Activated T-cell treated with anti-CD3 and anti-CD28 coated beads for 48 hours (primary cell): Measurements from ENCODE around the gene C5.
"Not testable (repeated sequence)": the region's sequence is repeated elsewhere in the genome, so short reads cannot be mapped to it uniquely, and the experiment has no call there.

Source experiments
- DNase-seq: peaks from one replicate; pipeline ENCODE4 v3.0.0-alpha.2; 2020; ENCODE audit warnings: low read depth

C5 gene

GRCh38 chr9:121048175-121048574 is 1.9 kb downstream of the C5 start:
- DNase-seq = no peak

- DNase-seq = no peak
Observed at GRCh38 chr9:121038804-121039203, 11.3 kb downstream of the C5 start.

- no peak for DNase-seq
Observed at GRCh38 chr9:121038362-121038761, 11.7 kb downstream of the C5 start.

DNA sequence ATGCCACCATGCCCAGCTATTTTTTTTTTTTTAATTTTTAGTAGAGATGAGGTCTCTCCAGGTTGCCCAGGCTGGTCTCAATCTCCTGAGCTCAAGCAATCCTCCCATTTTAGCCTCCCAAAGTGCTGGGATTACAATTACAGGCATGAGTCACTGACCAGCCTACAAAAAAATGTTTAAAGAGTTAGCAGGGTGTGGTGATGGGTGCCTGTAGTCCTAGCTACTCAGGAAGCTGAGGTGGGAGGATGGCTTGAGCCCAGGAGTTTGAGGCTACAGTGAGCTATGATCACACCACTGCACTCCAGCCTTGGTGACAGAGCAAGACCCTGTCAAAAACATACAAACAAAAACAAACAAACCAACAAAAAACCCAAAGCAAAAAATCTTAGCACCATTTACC is 14.4 kb downstream of the C5 start:
- not testable (repeated sequence) for DNase-seq

DNA sequence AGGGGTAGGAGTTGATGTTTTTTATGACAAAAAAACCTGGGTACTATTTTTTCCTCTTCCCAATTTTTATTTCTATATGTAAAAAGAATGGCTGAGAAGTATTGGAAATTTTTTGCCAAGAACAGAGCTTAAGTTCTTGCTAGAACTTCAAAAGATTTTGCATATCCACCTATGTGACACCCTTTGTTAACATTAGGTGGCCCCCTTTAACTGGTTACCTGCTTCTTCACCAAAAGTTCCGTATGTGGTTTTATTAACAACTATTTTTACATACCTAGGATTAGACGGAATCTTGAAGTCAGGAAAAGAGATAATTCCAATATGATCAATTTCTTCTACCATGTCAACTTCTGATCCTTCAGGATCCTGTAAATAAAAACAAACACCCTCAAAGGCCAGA is 15.5 kb downstream of the C5 start:
- no peak for DNase-seq

GRCh38 chr9:121029469-121029868 is 20.6 kb downstream of the C5 start:
- no peak for DNase-seq

GRCh38 chr9:121028285-121028684 is 21.8 kb downstream of the C5 start:
- not testable (repeated sequence) for DNase-seq

DNA sequence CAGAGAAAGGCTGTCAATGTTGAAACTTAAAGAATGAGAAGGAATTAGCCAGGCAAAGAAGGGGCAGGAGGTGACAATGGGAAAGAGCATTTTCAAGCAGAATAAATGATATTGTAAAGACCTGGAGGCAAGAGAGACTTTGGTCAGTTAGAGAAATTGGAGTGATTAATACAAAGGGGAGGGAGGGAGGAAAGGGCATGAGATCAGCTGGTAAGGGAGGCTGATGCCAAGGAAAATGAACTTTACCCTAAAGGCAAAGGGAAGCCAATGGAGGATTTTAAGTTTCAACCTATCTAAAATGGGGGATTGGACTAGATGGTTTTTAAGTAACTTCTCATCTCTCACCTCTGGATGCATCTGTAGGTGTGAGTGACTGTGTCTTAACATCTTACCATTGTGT is 23.3 kb downstream of the C5 start:
- DNase-seq = no peak

DNA sequence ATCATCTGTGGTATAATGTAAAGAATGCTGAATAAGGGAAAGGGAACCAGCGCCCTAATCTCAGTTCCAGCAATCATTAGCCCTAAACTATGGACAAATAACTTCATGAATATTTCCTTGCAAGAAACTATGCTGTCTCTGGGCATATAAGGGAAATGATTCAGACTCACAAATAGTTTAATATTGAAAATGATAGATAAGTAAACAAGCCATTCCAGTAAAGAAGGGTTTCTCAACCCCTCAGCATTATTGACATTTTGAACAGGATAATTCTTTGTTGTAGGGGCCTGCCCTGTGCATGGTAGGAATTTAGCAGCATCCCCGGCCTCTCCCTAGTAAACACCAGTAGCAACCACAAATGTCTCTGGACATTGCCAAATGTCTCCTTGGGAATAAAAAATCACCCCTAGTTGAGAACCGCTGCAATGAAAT is 23.8 kb downstream of the C5 start:
- no peak for DNase-seq

GRCh38 chr9:121024237-121024636 is 25.8 kb downstream of the C5 start:
- DNase-seq = no peak

DNA sequence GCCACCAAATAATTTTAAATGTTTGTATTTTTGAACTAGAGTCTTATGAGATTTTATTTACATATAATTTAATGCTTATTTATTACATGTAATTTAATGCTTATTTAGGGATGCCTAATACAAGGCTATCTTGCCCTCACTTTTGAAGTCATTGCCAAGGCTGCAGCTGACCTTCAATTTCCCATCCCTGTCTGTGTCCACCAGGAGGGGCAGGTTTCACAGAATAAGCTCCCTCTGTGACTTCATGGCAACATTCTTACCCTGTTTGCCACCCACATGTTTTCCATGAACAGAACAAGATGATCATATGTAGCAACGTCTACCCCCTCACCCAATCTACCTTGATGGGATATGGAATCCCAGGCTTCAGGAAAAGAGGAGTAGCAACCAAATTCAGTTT is 27.0 kb downstream of the C5 start:
- no peak for DNase-seq

- no peak for DNase-seq
Observed at GRCh38 chr9:121021301-121021700, 28.8 kb downstream of the C5 start.

DNA sequence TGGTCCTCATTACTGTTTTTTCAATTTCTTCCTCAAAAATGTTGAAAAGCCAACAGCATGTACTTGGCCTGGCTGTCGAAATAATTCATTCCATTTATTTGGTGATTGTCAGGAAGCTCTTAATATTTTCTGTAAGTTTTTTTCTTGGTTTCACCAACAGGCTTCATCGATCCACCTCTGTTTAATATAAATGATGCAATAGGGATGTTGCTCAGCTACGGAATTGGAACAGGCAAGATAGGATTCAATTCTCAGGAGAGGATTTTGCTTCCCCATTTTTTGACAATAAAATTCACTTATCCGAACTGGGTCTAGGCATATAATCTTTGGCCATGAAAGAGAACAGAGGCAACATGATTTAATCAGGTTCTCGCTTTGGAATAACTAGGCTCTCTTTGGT is 30.8 kb downstream of the C5 start:
- no peak for DNase-seq

- DNase-seq = no peak
Observed at GRCh38 chr9:121013911-121014310, 36.2 kb downstream of the C5 start.

DNA sequence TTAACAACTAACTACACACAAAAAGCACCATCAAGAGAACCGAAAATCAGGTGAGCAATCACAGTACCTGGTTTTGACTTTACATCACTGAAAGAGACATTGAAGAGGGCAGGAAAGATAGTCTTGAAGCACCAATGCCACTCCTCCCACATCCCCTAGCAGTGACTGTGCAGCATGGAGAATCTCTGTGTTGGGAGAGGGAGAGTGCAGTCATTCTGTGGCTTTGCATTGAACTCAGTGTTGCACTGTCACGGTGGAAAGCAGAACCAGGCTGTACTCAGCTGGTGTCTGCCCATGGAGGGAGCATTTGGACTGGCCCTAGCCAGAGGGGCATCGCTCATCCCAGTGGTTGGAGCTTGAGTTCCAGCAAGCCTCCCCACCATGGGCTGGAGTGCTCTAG is 40.4 kb downstream of the C5 start:
- DNase-seq = no peak

- no peak for DNase-seq
Observed at GRCh38 chr9:120999317-120999716, 50.8 kb downstream of the C5 start.

DNA sequence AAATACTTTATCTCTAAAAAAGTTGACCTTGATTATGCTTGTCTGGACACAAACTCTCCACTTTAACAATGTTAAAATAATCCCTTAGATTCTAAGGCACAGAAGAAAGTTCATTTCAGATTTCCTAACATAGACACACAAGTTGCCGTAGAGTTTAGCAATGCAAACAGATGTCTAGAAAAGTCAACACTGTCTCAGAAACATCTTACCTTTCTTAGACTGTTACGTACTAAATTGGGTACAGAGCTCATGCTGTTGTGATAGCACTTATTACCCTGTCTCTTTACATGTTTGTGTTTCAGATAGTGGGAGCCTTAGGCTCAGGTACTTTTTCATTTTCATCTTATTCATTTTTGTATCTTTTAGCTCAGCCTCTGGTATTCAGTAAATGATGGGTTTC is 52.0 kb downstream of the C5 start:
- no peak for DNase-seq

DNA sequence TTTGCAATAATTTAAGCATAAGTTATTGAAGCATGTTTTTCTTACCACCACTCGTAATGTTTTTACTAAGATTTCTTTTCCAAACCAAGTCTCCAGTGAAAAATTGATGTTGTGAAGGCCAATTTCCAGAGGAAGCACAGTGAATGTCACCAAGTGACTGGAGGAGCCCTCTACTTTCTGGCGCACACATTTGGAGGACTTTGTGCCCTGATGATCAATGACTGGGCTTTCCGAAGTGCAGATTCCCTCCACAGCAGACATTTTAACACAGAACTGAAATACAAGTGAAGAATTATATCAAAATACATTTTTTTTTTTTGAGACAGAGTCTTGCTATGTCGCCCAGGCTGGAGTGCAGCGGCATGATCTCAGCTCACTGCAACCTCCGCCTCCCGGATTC is 52.6 kb downstream of the C5 start:
- no peak for DNase-seq

GRCh38 chr9:120996409-120996808 is 53.7 kb downstream of the C5 start:
- DNase-seq = no peak

GRCh38 chr9:120989065-120989464 is 61.0 kb downstream of the C5 start:
- no peak for DNase-seq

DNA sequence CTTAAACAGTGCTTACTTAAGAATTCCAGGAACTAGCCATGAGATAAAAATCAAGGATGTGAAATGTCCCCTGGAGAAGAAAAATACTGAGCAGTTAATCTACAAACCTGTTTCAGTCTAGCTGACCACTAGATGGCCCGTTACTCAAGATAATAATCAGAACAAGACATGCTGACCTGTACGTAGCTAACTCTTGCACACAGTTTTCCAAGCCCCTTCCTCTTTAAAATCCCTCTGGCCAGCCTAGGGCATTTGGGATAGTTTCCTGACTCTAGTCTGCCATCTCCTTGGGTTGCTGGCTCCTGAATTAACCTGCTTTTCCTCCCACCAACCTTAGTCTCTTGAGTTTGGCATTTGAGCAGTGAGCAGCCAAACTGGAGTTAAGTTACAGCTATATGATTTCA is 64.3 kb downstream of the C5 start:
- DNase-seq = no peak

- no peak for DNase-seq
Observed at GRCh38 chr9:120983259-120983837, 66.7 kb downstream of the C5 start.

DNA sequence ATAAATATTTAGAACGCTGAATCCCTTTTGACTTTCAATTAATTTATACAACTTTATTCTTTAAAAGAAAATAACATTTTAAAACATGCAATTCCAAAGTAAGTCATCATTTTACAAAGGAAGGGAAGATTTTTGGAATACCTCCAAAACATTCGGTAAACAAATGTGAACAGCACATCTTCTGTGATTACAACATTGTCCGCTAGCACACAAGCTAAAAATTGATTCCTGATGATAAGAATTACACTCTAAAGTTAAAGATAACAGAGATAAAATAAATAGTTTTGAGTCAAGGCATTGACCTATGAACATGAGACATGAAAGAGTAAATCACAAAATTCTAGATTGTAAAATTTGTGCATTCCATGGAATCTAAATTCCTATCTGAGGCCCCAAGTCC is 67.2 kb downstream of the C5 start:
- no peak for DNase-seq

GRCh38 chr9:120980951-120981350 is 69.1 kb downstream of the C5 start:
- no peak for DNase-seq

DNA sequence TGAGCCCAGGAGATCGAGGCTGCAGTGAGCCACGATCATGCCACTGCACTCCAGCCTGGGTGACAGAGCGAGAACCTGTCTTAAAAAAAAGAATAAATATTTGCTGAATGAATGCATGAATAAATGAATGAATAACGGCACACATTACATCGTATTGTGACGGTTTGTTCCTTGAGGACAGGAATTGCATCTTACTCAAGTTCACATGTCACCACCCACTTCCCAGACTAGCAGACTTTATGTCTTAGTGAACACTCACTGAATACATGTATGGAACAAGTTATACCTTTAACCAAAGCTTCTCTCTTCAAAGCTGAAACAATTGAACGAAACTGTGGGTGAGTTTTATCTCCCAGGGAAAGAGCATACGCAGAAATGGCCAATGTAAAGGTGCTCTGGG is 70.3 kb downstream of the C5 start:
- DNase-seq = no peak
